Chondrocyte (in vitro differentiated cells): ENCODE measurements around the gene ZBTB34. TPM values are rescaled to one million over a fixed set of nuclear protein-coding genes. Genes with fewer than 3 reads are reported as not detected.

Source experiments
- DNase-seq: peaks from one replicate; pipeline ENCODE4 v3.0.0; 2021; ENCODE audit warnings: mixed read lengths, low spot score
- H3K27ac Mint-ChIP-seq: one replicate; pipeline ENCODE4 v1.8.0; 2021; ENCODE audit warnings: mild to moderate bottlenecking, moderate library complexity, mixed read lengths; ENCODE audit not compliant: unreplicated experiment
- H3K27me3 Mint-ChIP-seq: 2 replicates; pipeline ENCODE4 v1.8.0; 2021; ENCODE audit warnings: low read depth, mixed read lengths
- H3K36me3 Mint-ChIP-seq: 2 replicates; pipeline ENCODE4 v1.8.0; 2021; ENCODE audit warnings: low read depth, mixed read lengths
- H3K4me1 Mint-ChIP-seq: 2 replicates; pipeline ENCODE4 v1.8.0; 2021; ENCODE audit warnings: low read depth, mild to moderate bottlenecking, mixed read lengths
- H3K4me3 Mint-ChIP-seq: one replicate; pipeline ENCODE4 v1.8.0; 2021; ENCODE audit warnings: mild to moderate bottlenecking, moderate library complexity, mixed read lengths; ENCODE audit not compliant: unreplicated experiment
- H3K9me3 Mint-ChIP-seq: 2 replicates; pipeline ENCODE4 v1.8.0; 2021; ENCODE audit warnings: low read depth, mixed read lengths
- CTCF ChIP-seq: fragments of 200-600 bp; sonication (generic); IDR thresholded peaks from 2 replicates; pipeline ENCODE4 v1.5.0; 2021; ENCODE audit warnings: antibody characterized with exemption, mild to moderate bottlenecking, moderate library complexity
- total RNA-seq: library from RNA; stranded (reverse); gene quantifications from 3 replicates; pipeline ENCODE4 v1.2.1, GENCODE V29; 2021

Gene ZBTB34
- total RNA-seq, 1 donor from 2014 or later, result 16.2 TPM

GRCh38 chr9:126882746-126883145, 22.3 kb downstream of the ZBTB34 start:
- H3K4me3 Mint-ChIP-seq, result no peak overlapping the region
- TF ChIP-seq CTCF, result no peak
- H3K4me1 Mint-ChIP-seq, result no peaks in the 10 kb centered on the region
- H3K9me3 Mint-ChIP-seq, result no peaks in the 10 kb centered on the region
- peaks cover 26% of the 10 kb centered on the region for H3K36me3 Mint-ChIP-seq
- no peak for DNase-seq
- H3K27me3 Mint-ChIP-seq, result no peaks in the 10 kb centered on the region
- H3K27ac Mint-ChIP-seq, result no peak overlapping the region

DNA sequence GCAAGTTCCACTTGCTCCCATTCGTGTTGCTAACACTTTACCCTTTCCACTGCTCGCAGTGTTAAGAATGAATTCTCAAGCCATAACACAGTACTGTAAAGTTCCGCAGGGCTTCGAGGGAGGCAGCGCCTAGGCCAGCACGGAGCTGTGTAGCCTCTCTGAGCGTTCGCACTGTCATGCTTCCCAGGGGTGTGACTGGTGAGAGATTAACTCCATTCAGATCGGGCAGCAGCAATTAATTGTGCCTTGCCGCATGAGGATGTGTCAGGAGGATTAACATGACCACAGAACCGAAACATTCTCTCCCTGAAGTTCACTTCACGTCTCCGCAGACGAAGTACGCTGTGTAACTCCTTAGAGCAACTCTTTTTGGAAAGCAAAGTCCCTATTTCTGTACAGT, 23.2 kb downstream of the ZBTB34 start:
- no peak overlapping the region for H3K27ac Mint-ChIP-seq
- no peaks in the 10 kb centered on the region for H3K9me3 Mint-ChIP-seq
- H3K27me3 Mint-ChIP-seq, result no peaks in the 10 kb centered on the region
- H3K4me1 Mint-ChIP-seq, result no peaks in the 10 kb centered on the region
- TF ChIP-seq CTCF, result no peak
- DNase-seq, result no peak
- H3K4me3 Mint-ChIP-seq, result no peak overlapping the region
- H3K36me3 Mint-ChIP-seq, result peaks cover 26% of the 10 kb centered on the region

DNA sequence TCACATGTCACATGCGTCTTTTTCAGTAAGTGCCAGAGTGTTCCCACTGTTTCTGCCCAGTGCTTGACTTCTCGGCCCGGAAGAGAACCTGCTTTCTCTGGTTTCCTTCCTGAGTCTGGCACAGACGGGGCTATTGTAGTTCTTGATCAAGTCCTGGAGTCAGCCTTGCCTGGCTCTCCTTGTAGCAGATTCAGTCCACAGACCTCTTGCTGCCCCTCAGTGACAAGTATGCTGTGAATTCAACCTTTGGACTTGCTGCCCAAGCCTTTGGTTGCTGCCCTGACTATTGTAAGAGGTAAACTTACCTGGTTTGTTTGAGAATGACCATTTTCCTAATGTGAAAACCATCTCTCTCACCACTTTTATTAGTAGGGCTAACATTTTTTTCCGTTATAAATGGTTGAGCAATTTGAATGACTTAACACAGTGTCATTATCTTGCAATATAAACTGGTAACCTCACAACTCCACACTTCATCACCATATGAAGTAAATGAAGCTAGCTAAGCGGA, 24.7 kb downstream of the ZBTB34 start:
- Mint-ChIP-seq H3K27ac (no peak overlapping the region), H3K27me3 (no peaks in the 10 kb centered on the region), H3K4me1 (no peaks in the 10 kb centered on the region), H3K36me3 (peaks cover 16% of the 10 kb centered on the region), H3K4me3 (no peak overlapping the region), H3K9me3 (no peaks in the 10 kb centered on the region)
- no peak for TF ChIP-seq CTCF
- no peak for DNase-seq

DNA sequence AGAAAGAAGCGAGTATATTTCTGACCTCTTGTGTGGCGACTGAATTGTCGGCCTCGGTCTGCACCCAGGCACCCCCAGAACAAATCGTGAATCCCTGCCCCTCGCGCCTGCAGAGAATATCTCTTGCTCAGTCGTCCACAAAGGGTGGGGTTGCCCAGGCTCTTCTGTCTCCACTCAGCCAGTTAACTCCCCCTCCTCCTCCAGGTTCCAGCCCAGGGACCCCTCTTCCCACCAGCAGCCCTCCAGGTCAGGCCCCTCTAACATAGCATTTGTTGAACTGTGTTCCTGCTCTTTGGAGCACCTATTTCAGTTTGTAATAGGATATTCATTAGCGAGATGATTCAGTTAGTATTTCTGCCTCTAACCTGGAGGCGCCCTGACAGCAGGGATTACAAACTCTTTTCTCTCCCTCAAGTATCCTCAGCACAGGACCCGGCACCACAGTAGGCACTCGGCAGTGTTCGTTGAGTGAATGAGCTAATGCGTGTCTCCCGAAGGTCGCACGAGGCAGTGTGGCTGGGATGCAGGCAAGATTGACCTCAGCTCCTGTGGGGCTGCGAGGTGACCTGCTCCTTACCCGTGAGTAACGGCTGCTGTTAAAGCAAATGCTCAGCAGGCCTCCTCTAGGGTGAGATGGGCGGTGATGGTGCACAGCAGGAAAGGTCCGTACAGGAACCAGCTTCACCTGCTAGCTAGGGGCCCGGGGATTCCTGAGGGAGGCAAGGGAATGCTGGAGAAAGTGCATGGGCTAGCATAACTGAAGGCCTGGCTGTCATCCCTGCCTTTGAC, 25.8 kb downstream of the ZBTB34 start:
- no peaks in the 10 kb centered on the region for H3K27me3 Mint-ChIP-seq
- no peaks in the 10 kb centered on the region for H3K4me1 Mint-ChIP-seq
- no peaks in the 10 kb centered on the region for H3K9me3 Mint-ChIP-seq
- no peak for TF ChIP-seq CTCF
- DNase-seq, result no peak
- H3K36me3 Mint-ChIP-seq, result peaks cover 9% of the 10 kb centered on the region
- no peak overlapping the region for H3K27ac Mint-ChIP-seq
- no peak overlapping the region for H3K4me3 Mint-ChIP-seq

GRCh38 chr9:126886897-126887296, 26.5 kb downstream of the ZBTB34 start:
- Mint-ChIP-seq H3K4me3 (no peak overlapping the region), H3K27me3 (no peaks in the 10 kb centered on the region), H3K36me3 (peaks cover 6% of the 10 kb centered on the region), H3K27ac (no peak overlapping the region), H3K4me1 (no peaks in the 10 kb centered on the region), H3K9me3 (no peaks in the 10 kb centered on the region)
- DNase-seq, result no peak
- TF ChIP-seq CTCF, result no peak
